Hematopoietic multipotent progenitor cell treated with erythropoietin and hydrocortisone succinate and interleukin-3 and kit ligand, for 17 days (in vitro differentiated cells): ENCODE measurements around the gene GABRR1.
"Not testable (repeated sequence)": the region's sequence is repeated elsewhere in the genome, so short reads cannot be mapped to it uniquely, and the experiment has no call there.

Source experiments
- DNase-seq: peaks from one replicate; pipeline ENCODE4 v3.0.0-alpha.2; 2015; ENCODE audit warnings: low spot score

The GABRR1 gene

GRCh38 chr6:89154131-89154530 lies 63.0 kb downstream of the GABRR1 start:
- DNase-seq = no peak

GRCh38 chr6:89148016-89148750 lies 69.0 kb downstream of the GABRR1 start:
- no peak for DNase-seq

GRCh38 chr6:89146718-89147700 lies 70.1 kb downstream of the GABRR1 start:
- no peak for DNase-seq

- no peak for DNase-seq
Measured at GRCh38 chr6:89145956-89146717, 71.0 kb downstream of the GABRR1 start, which contains the start of gene PM20D2. Gene PM20D2, plus strand, starts transcription at chr6:89146055. Its CDS starts 90 bp downstream, at chr6:89146145.

- DNase-seq = no peak
Measured at GRCh38 chr6:89145091-89145955, 71.8 kb downstream of the GABRR1 start.

- no peak for DNase-seq
Measured at GRCh38 chr6:89144354-89144906, 72.7 kb downstream of the GABRR1 start.

- DNase-seq = no peak
Measured at GRCh38 chr6:89140347-89141156, 76.6 kb downstream of the GABRR1 start.

- no peak for DNase-seq
Measured at GRCh38 chr6:89139509-89140346, 77.4 kb downstream of the GABRR1 start.

- no peak for DNase-seq
Measured at GRCh38 chr6:89138173-89138572, 79.0 kb downstream of the GABRR1 start.

- DNase-seq = no peak
Measured at GRCh38 chr6:89134723-89135122, 82.4 kb downstream of the GABRR1 start.

- no peak for DNase-seq
Measured at GRCh38 chr6:89133981-89134380, 83.2 kb downstream of the GABRR1 start.

- no peak for DNase-seq
Measured at GRCh38 chr6:89132057-89132456, 85.1 kb downstream of the GABRR1 start.

GRCh38 chr6:89131599-89131998 lies 85.6 kb downstream of the GABRR1 start:
- DNase-seq = no peak

- not testable (repeated sequence) for DNase-seq
Measured at GRCh38 chr6:89128256-89128671, 88.9 kb downstream of the GABRR1 start.
